Dermis microvascular lymphatic vessel endothelial cell (primary cell): ENCODE results near the gene TM4SF18. TPM values are rescaled to one million over a fixed set of nuclear protein-coding genes. Genes with fewer than 3 reads are reported as not detected.
"Not testable (repeated sequence)": the region's sequence is repeated elsewhere in the genome, so short reads cannot be mapped to it uniquely, and the experiment has no call there.

Source experiments
- DNase-seq, 2 donors: peaks; one replicate each; pipeline versions ENCODE4 v3.0.0 to v3.0.0-alpha.2; 2010; ENCODE audit warnings: low read depth in 2 of 2
- total RNA-seq: library from RNA; depleted of rRNA; stranded (reverse); fragments of >200 nt; gene quantifications from 2 replicates; pipeline ENCODE4 v1.2.1, GENCODE V29; 2014

TM4SF18 gene, protein sequence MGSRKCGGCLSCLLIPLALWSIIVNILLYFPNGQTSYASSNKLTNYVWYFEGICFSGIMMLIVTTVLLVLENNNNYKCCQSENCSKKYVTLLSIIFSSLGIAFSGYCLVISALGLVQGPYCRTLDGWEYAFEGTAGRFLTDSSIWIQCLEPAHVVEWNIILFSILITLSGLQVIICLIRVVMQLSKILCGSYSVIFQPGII
- 318 and 366 TPM in 2 replicates for total RNA-seq

GRCh38 chr3:149333176-149333859 is at the start of gene TM4SF18:
TM4SF18 (minus strand) TSS chr3:149333636; CDS start chr3:149333382, 254 bp downstream.
- peak in 1 of 2 donors; percentile 73 for DNase-seq

DNA sequence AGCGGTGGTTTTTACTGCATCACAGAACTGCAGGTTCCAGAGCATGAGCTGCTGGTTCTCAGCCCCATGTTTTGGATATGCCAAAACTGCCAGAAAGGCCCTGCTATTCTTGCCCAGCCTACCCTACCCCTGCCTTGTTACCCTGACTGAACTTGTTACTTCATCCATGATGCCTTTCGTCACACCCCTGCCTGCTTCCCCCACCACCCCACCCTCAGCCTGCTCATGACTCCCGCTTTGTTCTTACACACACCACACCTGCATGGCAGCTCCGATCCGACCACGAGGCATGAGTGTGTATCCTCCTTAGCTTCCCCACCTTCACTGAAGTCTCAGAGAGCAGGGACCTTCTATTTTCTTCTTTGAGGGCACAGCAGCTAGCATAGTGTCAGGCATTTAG is 49.1 kb upstream of the TM4SF18 start:
- DNase-seq = no peak

GRCh38 chr3:149382101-149382467 is 48.6 kb upstream of the TM4SF18 start:
- DNase-seq = peak in 1 of 2 donors; percentile 48

- no peak for DNase-seq
Observed at GRCh38 chr3:149381173-149382100, 48.0 kb upstream of the TM4SF18 start.

- DNase-seq = not testable (repeated sequence)
Observed at GRCh38 chr3:149380220-149380619, 46.8 kb upstream of the TM4SF18 start.

GRCh38 chr3:149378478-149379309 is 45.3 kb upstream of the TM4SF18 start:
- DNase-seq = peak in 1 of 2 donors; percentile 48

- DNase-seq = peak; percentile 87 to 99
Observed at GRCh38 chr3:149377408-149378364, 44.2 kb upstream of the TM4SF18 start, which contains the start of gene TM4SF1. TM4SF1 (minus strand) TSS chr3:149377649; CDS start chr3:149377547, 102 bp downstream.

DNA sequence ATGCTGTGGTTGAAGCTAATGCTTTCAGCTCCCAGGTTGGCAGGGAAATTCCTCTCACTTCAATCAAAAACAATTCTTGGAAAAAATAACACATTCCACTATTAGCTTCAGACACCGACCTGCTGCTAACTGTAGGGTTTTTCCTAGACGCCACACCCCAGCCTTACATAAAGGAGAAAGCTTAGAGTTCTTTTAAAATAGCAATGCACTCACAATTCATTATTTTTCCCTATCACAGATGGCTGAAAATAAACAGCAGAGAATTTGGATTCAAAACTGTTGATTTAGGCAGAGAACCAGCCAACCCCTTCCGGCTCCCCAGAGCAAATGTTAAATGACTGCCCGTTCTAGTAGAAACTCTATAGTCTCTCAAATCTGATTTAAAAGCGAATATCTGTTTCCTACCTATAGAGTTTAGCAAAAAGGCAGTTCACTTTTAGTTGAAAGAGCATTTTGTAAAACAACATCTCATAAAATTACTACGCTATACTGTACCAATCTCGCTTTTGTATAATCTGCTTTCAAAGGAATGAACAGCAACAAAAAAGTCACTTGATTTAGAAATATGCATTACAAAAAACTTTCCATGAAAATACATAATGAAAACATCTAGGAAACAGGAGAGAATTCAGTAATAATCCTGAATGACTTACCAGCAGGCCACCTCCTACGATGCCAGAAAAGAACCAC is 43.4 kb upstream of the TM4SF18 start:
- DNase-seq = peak; percentile 81 to 82

DNA sequence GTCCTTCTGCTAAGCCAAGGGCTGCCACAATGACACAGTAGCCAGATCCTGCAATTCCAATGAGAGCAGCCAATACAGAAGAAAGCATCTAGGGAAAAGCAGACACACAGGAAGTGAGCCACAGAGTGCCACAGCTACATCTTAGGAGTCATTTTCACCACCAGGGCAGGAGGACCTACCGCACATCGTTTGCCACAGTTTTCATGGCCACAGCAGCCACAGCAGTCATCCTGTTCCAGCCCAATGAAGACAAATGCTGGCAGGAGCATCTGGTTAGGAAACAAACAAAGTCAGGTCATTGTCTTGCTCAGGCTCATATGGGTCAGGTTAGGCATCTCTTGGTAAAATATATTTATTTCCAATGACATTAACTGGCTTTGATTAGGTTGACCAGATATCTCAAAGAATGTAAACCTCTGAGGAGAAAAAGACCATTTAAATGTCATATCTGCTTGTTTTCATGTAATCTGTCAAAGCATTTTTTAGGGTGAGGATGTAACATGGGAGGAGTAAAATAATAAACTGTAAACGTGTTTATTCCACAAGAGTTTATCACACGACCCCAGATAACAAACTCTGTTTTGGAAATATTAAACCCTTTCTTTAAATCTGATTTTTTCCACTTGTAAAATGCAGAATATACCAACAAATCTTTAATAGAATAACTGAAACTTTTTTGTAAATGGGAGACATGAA is 42.2 kb upstream of the TM4SF18 start:
- DNase-seq = peak in 1 of 2 donors; percentile 71

DNA sequence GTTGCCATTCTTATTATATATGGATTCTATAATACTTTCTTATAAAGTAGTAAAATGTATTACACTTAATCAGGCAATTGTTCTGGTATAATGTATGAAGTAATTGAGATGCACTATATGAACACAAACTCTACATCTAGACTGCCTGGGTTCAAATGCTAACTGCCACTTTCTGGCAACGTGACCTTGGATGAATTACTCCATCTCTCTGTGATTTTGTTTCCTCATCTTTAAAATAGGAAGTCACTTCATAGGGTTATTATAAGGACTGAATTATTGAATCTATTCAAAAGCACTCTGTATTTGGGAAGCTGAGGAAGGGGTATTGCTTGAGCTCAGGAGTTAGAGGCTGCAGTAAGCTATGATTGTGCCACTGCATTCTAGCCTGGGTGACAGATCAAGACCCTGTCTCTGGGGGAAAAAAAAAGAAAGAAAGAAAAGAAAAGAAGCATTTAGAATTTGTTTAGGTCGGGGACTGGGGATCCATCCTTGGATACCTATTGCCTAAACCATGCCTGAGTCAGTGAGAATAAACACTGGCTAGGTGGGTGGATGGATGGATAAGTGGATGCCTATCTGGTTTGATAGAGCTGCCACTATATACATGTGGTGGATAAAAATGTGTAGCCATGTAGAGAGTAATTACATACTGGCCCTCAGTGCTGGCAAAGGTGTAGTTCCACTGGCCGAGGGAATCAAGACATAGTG is 41.5 kb upstream of the TM4SF18 start:
- DNase-seq = no peak

- peak in 1 of 2 donors; percentile 29 for DNase-seq
Observed at GRCh38 chr3:149374391-149374790, 41.0 kb upstream of the TM4SF18 start.

GRCh38 chr3:149373235-149374125 is 40.0 kb upstream of the TM4SF18 start:
- DNase-seq = peak in 1 of 2 donors; percentile 37

DNA sequence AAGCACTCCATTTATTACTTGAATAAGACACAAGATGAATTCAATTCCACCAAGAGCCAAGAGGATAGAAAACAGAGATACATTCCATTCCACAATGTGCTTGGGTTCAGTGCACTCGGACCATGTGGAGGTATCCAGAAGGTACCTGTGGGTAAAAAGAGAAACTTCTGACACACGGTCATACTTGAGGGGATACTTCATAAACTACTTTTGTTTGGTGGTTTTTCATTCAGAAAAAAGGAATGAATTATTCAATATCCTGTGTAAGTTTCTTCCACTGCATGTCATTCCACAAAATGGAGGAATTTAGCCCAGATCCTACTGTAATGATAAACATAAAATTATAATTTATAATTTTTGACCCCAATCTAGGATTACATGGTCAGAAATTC is 38.3 kb upstream of the TM4SF18 start:
- no peak for DNase-seq

GRCh38 chr3:149371001-149371722 is 37.7 kb upstream of the TM4SF18 start:
- DNase-seq = peak; percentile 79 to 93

GRCh38 chr3:149369991-149370866 is 36.8 kb upstream of the TM4SF18 start:
- peak in 1 of 2 donors; percentile 34 for DNase-seq
